OCI-LY1 (cell line): ENCODE data around the gene METTL1.

Experiments
- EZH2 ChIP-seq: fragments of 200-600 bp; sonication (generic), shearing (Covaris generic); IDR thresholded peaks from 2 replicates; pipeline ENCODE4 v1.8.0; 2017; ENCODE audit warnings: borderline replicate concordance, mixed run types, mild to moderate bottlenecking, antibody characterized with exemption, low read length, moderate library complexity, mixed read lengths
- TF ChIP-seq, protein P1 (sequence below): fragments of 200-600 bp; sonication (generic), shearing (Covaris generic); IDR thresholded peaks from 2 replicates; pipeline ENCODE4 v1.5.1; 2017; ENCODE audit warnings: mild to moderate bottlenecking, antibody characterized with exemption, low read length, moderate library complexity, mixed read lengths

DNA sequence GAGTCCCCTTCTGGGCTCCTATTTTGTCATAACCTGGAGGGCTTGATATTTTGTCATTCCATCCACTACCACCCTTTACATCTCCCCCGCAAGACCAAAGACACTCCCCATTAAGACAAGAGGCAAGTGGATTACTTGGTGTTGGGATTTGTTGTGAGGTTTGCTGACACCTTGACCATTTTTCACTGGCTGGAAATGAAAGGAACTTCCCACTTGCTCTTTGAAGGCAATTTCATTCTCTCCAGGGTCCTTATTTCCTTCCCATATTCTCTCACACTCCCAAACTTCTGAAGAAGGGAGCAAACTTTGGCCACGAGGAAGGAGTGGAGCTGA is 48.3 kb downstream of the METTL1 start:
- TF ChIP-seq, protein P1, sequence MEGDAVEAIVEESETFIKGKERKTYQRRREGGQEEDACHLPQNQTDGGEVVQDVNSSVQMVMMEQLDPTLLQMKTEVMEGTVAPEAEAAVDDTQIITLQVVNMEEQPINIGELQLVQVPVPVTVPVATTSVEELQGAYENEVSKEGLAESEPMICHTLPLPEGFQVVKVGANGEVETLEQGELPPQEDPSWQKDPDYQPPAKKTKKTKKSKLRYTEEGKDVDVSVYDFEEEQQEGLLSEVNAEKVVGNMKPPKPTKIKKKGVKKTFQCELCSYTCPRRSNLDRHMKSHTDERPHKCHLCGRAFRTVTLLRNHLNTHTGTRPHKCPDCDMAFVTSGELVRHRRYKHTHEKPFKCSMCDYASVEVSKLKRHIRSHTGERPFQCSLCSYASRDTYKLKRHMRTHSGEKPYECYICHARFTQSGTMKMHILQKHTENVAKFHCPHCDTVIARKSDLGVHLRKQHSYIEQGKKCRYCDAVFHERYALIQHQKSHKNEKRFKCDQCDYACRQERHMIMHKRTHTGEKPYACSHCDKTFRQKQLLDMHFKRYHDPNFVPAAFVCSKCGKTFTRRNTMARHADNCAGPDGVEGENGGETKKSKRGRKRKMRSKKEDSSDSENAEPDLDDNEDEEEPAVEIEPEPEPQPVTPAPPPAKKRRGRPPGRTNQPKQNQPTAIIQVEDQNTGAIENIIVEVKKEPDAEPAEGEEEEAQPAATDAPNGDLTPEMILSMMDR: no peak
- TF ChIP-seq EZH2: no peak
